ENCODE results near the gene SHD.

SHD gene

DNA sequence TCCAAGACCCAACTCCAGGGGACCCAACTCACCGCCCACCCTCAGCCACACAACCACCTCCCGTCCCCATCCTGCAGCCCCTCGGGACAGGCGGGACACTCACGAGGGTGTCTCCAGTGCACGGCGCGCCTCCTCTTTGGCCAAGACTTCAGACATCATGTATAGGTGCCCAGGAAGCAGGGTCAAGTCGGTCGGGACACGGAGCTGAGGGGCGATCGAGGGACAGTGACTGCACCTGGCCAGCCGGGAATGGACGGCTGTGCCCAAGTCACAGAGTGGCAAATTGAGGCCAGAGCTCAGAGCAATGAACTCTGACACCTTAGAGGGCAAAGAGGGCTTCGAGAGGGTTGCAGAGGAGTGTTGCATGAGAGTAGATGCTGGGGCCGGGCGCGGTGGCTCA is 50.8 kb downstream of the SHD start:
- H2BK120ac ChIP-seq (ENCODE audit: insufficient read depth, low read length, poor library complexity): no peak overlapping the region
- H4K8ac ChIP-seq (ENCODE audit: low read depth, low read length): no peak overlapping the region
- no peak overlapping the region for H4K12ac ChIP-seq (ENCODE audit: low read depth, low read length)
- no peak overlapping the region for H3K23ac ChIP-seq (ENCODE audit: low read length)
- no peak overlapping the region for H3K9ac ChIP-seq (ENCODE audit: low read length)
- no peaks in the 10 kb centered on the region for H3K79me1 ChIP-seq (ENCODE audit: low read length)
- no peak overlapping the region for H3K18ac ChIP-seq (ENCODE audit: low read length)
- no peaks in the 10 kb centered on the region for H3K79me2 ChIP-seq (ENCODE audit: control insufficient read depth, insufficient read depth, low read length, poor library complexity)
- peaks cover 13 to 15% of the 10 kb centered on the region in 2 experiments for H3K4me1 ChIP-seq (ENCODE audit: control insufficient read depth in 1 of 2, insufficient read depth in 2 of 2, low read length in 2 of 2)
- no peak overlapping the region for H3K4me2 ChIP-seq (ENCODE audit: low read length)
- H3K9me3 ChIP-seq (ENCODE audit: insufficient read depth, low read depth, low read length): peaks cover 12% of the 10 kb centered on the region
- H2AFZ ChIP-seq (ENCODE audit: insufficient read depth, low read length, poor library complexity): no peak overlapping the region
- no peak overlapping the region for H3K14ac ChIP-seq (ENCODE audit: low read length)
- no peak overlapping the region for H4K91ac ChIP-seq (ENCODE audit: low read depth, low read length)
- H2BK12ac ChIP-seq (ENCODE audit: low read length): no peak overlapping the region
- H3K27me3 ChIP-seq (ENCODE audit: insufficient read depth, low read length): no peaks in the 10 kb centered on the region
- DNase-seq: no peak
- no peak overlapping the region for H2AK5ac ChIP-seq (ENCODE audit: low read length)
- no CpG with 5 or more reads among the region's 19 CpGs for WGBS (ENCODE audit: extremely low coverage, insufficient coverage, insufficient read length)
- H3K4me3 ChIP-seq (ENCODE audit: low read depth, low read length): no peak overlapping the region
- no peak overlapping the region for H2BK5ac ChIP-seq (ENCODE audit: low read depth, low read length, poor library complexity)
- no peak overlapping the region for H3K4ac ChIP-seq (ENCODE audit: low read depth, low read length)
- H3K27ac ChIP-seq (ENCODE audit: low read depth, low read length): no peak overlapping the region
- H3K36me3 ChIP-seq (ENCODE audit: control insufficient read depth in 1 of 2, insufficient read depth in 2 of 2, low read length in 2 of 2): peaks cover 5 to 6% of the 10 kb centered on the region in 2 experiments

DNA sequence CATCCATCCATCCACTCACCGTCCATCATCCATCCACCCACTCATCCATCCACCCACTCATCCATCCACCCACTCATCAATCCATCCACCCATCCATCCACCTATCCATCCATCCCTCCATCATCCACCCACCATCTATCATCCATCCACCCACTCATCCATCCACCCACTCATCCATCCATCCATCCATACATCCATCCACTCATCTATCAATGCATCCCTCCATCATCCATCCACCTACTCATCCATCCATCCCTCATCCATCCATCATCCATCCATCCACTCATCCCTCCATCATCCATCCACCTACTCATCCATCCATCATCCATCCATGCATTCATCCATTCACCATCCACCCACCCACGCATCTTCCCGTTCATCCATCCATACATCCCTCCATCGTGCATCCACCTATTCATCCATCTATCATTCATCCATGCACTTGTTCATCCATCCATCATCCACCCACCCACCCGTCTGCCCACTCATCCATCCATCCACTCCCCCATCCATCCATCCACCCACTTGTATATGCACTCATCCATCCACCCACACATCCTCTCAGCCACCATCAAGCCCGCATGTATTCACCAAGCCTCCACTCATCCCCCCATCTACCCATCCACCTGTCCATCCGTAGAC is 56.0 kb downstream of the SHD start:
- Histone ChIP-seq H2BK5ac (ENCODE audit: low read depth, low read length, poor library complexity) (no peak overlapping the region), H3K4ac (ENCODE audit: low read depth, low read length) (no peak overlapping the region), H3K23ac (ENCODE audit: low read length) (no peak overlapping the region), H3K9ac (ENCODE audit: low read length) (no peak overlapping the region), H3K9me3 (ENCODE audit: insufficient read depth, low read depth, low read length) (peaks cover 4% of the 10 kb centered on the region), H3K4me3 (ENCODE audit: low read depth, low read length) (no peak overlapping the region), H3K79me2 (ENCODE audit: control insufficient read depth, insufficient read depth, low read length, poor library complexity) (peaks cover 2% of the 10 kb centered on the region), H2AFZ (ENCODE audit: insufficient read depth, low read length, poor library complexity) (no peak overlapping the region), H3K4me1 (ENCODE audit: control insufficient read depth in 1 of 2, insufficient read depth in 2 of 2, low read length in 2 of 2) (peaks cover 0 to 5% of the 10 kb centered on the region in 2 experiments), H2BK120ac (ENCODE audit: insufficient read depth, low read length, poor library complexity) (no peak overlapping the region), H4K12ac (ENCODE audit: low read depth, low read length) (no peak overlapping the region), H2BK12ac (ENCODE audit: low read length) (no peak overlapping the region), H4K8ac (ENCODE audit: low read depth, low read length) (no peak overlapping the region), H3K79me1 (ENCODE audit: low read length) (peaks cover 7% of the 10 kb centered on the region), H3K27ac (ENCODE audit: low read depth, low read length) (no peak overlapping the region), H3K18ac (ENCODE audit: low read length) (no peak overlapping the region), H3K14ac (ENCODE audit: low read length) (no peak overlapping the region), H3K4me2 (ENCODE audit: low read length) (no peak overlapping the region), H3K27me3 (ENCODE audit: insufficient read depth, low read length) (no peaks in the 10 kb centered on the region), H4K91ac (ENCODE audit: low read depth, low read length) (no peak overlapping the region), H2AK5ac (ENCODE audit: low read length) (no peak overlapping the region), H3K36me3 (ENCODE audit: control insufficient read depth in 1 of 2, insufficient read depth in 2 of 2, low read length in 2 of 2) (peaks cover 3% of the 10 kb centered on the region in 2 experiments)
- WGBS (ENCODE audit: extremely low coverage, insufficient coverage, insufficient read length): 100% methylated on average over 4 of the region's 7 CpGs
- DNase-seq: no peak

DNA sequence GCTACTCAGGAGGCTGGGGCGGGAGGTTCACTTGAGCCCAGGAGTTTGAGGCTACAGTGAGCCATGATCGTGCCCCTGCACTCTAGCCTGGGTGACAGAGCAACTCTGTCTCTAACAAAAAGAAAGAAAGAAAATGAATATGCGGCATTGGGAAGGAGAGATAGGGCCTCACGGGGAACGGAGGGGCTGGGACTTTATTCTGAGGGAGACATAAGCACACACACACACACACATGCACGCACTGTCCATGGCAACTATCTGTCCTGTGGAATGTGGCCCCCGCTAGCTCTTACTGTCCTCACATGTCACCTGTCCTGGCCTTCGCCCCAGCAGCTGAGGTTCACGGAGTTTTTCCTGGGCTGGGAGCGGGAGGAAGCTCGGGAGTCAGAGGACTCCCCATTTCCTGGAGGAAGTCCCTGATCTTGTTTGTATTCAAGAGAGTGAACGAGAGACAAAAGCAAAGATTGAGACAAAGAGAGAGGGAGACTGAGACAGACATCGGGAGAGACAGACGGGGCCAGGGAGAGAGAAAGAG is 58.9 kb downstream of the SHD start:
- Histone ChIP-seq H3K14ac (ENCODE audit: low read length) (peak overlapping the region; percentile 13), H3K23ac (ENCODE audit: low read length) (no peak overlapping the region), H3K36me3 (ENCODE audit: control insufficient read depth in 1 of 2, insufficient read depth in 2 of 2, low read length in 2 of 2) (peaks cover 3% of the 10 kb centered on the region in 2 experiments), H3K4ac (ENCODE audit: low read depth, low read length) (peak overlapping the region; percentile 44), H3K79me2 (ENCODE audit: control insufficient read depth, insufficient read depth, low read length, poor library complexity) (peaks cover 4% of the 10 kb centered on the region), H3K18ac (ENCODE audit: low read length) (peak overlapping the region; percentile 54), H2AK5ac (ENCODE audit: low read length) (peak overlapping the region; percentile 44), H2BK12ac (ENCODE audit: low read length) (peak overlapping the region; percentile 7), H3K27me3 (ENCODE audit: insufficient read depth, low read length) (no peaks in the 10 kb centered on the region), H3K27ac (ENCODE audit: low read depth, low read length) (peak overlapping the region; percentile 10), H3K79me1 (ENCODE audit: low read length) (peaks cover 13% of the 10 kb centered on the region), H3K9ac (ENCODE audit: low read length) (peak overlapping the region; percentile 6), H3K4me3 (ENCODE audit: low read depth, low read length) (peak overlapping the region; percentile 17), H2BK120ac (ENCODE audit: insufficient read depth, low read length, poor library complexity) (peak overlapping the region; percentile 36), H4K12ac (ENCODE audit: low read depth, low read length) (peak overlapping the region; percentile 70), H4K91ac (ENCODE audit: low read depth, low read length) (peak overlapping the region; percentile 50), H4K8ac (ENCODE audit: low read depth, low read length) (peak overlapping the region; percentile 81), H3K9me3 (ENCODE audit: insufficient read depth, low read depth, low read length) (peaks cover 4% of the 10 kb centered on the region), H2AFZ (ENCODE audit: insufficient read depth, low read length, poor library complexity) (peak overlapping the region; percentile 56), H3K4me1 (ENCODE audit: control insufficient read depth in 1 of 2, insufficient read depth in 2 of 2, low read length in 2 of 2) (peaks cover 5 to 11% of the 10 kb centered on the region in 2 experiments), H3K4me2 (ENCODE audit: low read length) (peak overlapping the region; percentile 60), H2BK5ac (ENCODE audit: low read depth, low read length, poor library complexity) (peak overlapping the region; percentile 37)
- WGBS (ENCODE audit: extremely low coverage, insufficient coverage, insufficient read length): no CpG with 5 or more reads among the region's 14 CpGs
- peak in 1 of 2 donors; percentile 17 for DNase-seq

DNA sequence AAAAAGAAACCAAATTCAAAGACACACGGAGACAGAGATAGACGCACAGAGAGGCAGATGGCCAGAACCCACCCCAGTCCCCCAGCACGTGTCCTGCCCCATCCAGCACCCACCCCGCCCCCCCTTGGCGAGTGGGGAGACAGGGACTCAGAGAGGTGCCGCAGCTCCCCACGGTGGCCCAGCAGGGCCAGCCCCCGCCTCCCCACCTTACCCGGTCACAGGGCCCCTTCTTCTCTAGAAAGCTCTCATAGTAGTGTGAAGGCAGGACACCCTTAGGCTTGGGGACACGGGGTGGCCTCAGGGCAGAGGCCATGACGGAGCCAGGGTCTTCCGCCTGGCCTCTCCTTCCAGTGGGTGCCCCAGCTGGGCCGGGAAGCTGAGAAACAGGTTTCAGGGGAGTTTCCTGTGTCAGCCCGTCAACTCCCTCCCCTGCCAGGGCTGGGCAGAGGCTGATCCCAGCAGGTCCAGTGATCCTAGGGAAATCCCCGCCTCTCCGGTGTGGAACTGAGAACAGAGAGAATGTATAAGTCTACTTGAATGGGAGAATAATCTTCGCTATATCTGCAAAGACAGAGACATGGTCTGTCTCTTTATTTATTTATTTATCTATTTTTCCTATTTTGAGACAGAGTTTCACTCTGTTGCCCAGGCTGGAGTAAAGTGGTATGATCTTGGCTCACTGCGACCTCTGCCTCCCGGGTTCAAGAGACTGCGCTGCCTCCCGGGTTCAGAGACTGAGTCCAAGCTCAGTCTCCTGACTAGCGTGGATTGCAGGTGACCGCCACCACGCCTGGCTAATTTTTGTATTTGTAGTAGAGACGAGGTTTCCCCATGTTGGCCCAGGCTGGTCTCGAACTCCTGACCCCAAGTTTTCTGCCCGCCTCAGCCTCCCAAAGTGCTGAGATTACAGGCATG is 59.6 kb downstream of the SHD start, which contains the start of gene STAP2:
TSS of gene STAP2 (minus strand) at position 387 of the 915 bp plus-strand sequence. CDS start at position 313, 74 bp downstream.
- H3K4me2 ChIP-seq (ENCODE audit: low read length): peak within 1 kb of the TSS; percentile 60
- H2BK12ac ChIP-seq (ENCODE audit: low read length): peak within 1 kb of the TSS; percentile 73
- no CpG with 5 or more reads among the region's 27 CpGs for WGBS (ENCODE audit: extremely low coverage, insufficient coverage, insufficient read length)
- peak within 1 kb of the TSS; percentile 70 for H4K12ac ChIP-seq (ENCODE audit: low read depth, low read length)
- H3K18ac ChIP-seq (ENCODE audit: low read length): peak within 1 kb of the TSS; percentile 54
- H3K23ac ChIP-seq (ENCODE audit: low read length): no peak within 1 kb of the TSS
- DNase-seq: peak; percentile 75 to 86
- peak within 1 kb of the TSS; percentile 81 for H4K8ac ChIP-seq (ENCODE audit: low read depth, low read length)
- peak within 1 kb of the TSS; percentile 44 for H3K4ac ChIP-seq (ENCODE audit: low read depth, low read length)
- peak within 1 kb of the TSS; percentile 10 for H3K27ac ChIP-seq (ENCODE audit: low read depth, low read length)
- H4K91ac ChIP-seq (ENCODE audit: low read depth, low read length): peak within 1 kb of the TSS; percentile 69
- H3K9ac ChIP-seq (ENCODE audit: low read length): peak within 1 kb of the TSS; percentile 68
- H3K4me3 ChIP-seq (ENCODE audit: low read depth, low read length): peak within 1 kb of the TSS; percentile 48
- H2AK5ac ChIP-seq (ENCODE audit: low read length): peak within 1 kb of the TSS; percentile 44
- peak within 1 kb of the TSS; percentile 36 for H2BK120ac ChIP-seq (ENCODE audit: insufficient read depth, low read length, poor library complexity)
- H3K79me1 ChIP-seq (ENCODE audit: low read length): peaks cover 17% of the 10 kb centered on the region
- H2AFZ ChIP-seq (ENCODE audit: insufficient read depth, low read length, poor library complexity): peak within 1 kb of the TSS; percentile 56
- H3K79me2 ChIP-seq (ENCODE audit: control insufficient read depth, insufficient read depth, low read length, poor library complexity): peaks cover 6% of the 10 kb centered on the region
- peak within 1 kb of the TSS; percentile 13 for H3K14ac ChIP-seq (ENCODE audit: low read length)
- H3K36me3 ChIP-seq (ENCODE audit: control insufficient read depth in 1 of 2, insufficient read depth in 2 of 2, low read length in 2 of 2): no peaks in the 10 kb centered on the region
- peaks cover 5 to 11% of the 10 kb centered on the region in 2 experiments for H3K4me1 ChIP-seq (ENCODE audit: control insufficient read depth in 1 of 2, insufficient read depth in 2 of 2, low read length in 2 of 2)
- H3K27me3 ChIP-seq (ENCODE audit: insufficient read depth, low read length): no peaks in the 10 kb centered on the region
- H2BK5ac ChIP-seq (ENCODE audit: low read depth, low read length, poor library complexity): peak within 1 kb of the TSS; percentile 37
- peaks cover 4% of the 10 kb centered on the region for H3K9me3 ChIP-seq (ENCODE audit: insufficient read depth, low read depth, low read length)
